Adrenal gland (tissue), 5 donors: ENCODE data around the gene RIC8A.
A peak's percentile ranks its signal among the peaks of the same experiment; 100 is the strongest.

Experiments
- POLR2A ChIP-seq, 2 donors: fragments of 450-650 bp; IDR thresholded peaks; one replicate each; pipeline ENCODE4 v1.6.1; 2017; ENCODE audit warnings: antibody characterized with exemption in 2 of 2, mild to moderate bottlenecking in 2 of 2, moderate library complexity in 1 of 2
- TF ChIP-seq, protein P1 (sequence below), 6 experiments: fragments of 450-650 bp in 4 of 6; fragments of 200-600 bp in 2 of 6; sonication (generic) in 1 of 6; IDR thresholded peaks; 1 replicate in 5 of 6; 2 replicates in 1 of 6; pipeline versions ENCODE4 v1.5.1 to v1.8.0; 2016 to 2021; ENCODE audit warnings: antibody characterized with exemption in 6 of 6, mild to moderate bottlenecking in 2 of 6, moderate library complexity in 1 of 6
- donor health status: DM: no; HTN: no; CAD: no.

- TF ChIP-seq, protein P1, sequence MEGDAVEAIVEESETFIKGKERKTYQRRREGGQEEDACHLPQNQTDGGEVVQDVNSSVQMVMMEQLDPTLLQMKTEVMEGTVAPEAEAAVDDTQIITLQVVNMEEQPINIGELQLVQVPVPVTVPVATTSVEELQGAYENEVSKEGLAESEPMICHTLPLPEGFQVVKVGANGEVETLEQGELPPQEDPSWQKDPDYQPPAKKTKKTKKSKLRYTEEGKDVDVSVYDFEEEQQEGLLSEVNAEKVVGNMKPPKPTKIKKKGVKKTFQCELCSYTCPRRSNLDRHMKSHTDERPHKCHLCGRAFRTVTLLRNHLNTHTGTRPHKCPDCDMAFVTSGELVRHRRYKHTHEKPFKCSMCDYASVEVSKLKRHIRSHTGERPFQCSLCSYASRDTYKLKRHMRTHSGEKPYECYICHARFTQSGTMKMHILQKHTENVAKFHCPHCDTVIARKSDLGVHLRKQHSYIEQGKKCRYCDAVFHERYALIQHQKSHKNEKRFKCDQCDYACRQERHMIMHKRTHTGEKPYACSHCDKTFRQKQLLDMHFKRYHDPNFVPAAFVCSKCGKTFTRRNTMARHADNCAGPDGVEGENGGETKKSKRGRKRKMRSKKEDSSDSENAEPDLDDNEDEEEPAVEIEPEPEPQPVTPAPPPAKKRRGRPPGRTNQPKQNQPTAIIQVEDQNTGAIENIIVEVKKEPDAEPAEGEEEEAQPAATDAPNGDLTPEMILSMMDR (IDR thresholded peaks at IDR 0.05), result peak in 1 of 6 experiments; percentile 11
- TF ChIP-seq POLR2A (IDR thresholded peaks at IDR 0.05), result no peak
These were observed 50.4 kb downstream of the RIC8A start for GRCh38 chr11:257766-258493.
